SKM-1 (cell line): ENCODE data around the gene ADGRB2.

ENCODE experiments used
- DNase-seq: peaks from one replicate; lab custom pipeline; 2025; ENCODE audit not compliant: unreplicated experiment; lab: John Stamatoyannopoulos, UW

ADGRB2 gene

DNA sequence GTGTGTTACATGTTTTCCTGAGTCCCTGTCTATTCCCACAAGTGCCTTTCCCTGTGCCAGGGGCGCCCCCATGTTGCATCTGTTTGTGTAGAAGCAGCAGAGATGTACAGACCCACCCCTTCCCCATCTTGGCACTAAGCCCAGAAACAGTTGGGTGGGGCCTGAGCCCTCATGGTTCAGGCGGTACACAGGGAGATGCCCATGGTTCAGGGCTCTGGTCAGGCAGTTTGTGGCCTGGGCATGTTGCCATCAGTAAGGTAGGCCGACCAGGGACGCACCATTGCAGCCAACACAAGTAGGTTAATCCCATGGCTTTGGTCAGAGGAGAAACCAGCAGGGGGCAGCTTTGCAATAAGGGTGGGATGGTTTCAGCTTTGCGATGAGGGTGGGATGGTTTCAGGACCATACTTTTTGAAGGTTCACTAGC is 914 bp upstream of the ADGRB2 start:
- no peak for DNase-seq

DNA sequence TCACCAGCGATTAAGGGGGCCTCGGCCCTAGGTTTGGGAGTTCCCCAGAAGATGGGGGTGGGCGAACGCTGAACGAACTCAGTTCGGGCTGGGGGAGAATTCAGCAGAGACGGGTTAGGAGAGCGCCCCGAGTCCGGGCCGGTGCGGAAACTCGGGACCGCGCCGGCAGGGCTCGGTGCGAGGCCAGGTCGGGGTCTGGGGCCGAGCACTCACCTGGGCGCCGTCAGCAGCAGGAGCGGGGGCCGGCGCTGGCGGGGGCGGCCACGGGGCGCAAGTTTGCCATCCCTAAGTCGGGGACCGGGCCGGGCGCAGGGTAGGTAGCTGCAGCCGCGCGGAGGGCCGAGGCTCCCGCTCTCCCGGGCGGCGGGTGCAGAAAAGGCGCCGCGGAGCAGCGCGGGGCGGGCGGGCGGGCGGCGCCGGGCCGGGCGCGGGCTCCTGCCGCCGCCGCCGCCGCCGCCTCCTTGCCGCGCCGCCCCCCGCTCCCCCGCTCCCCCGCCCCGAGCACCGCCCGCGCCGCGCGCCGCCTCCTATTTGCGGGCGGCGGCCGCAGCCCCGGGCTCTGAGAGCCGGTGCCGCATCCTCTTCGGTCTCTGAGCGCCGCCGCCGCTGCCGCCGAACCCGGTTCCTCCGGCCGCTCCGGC is 349 bp downstream of the ADGRB2 start:
- no peak for DNase-seq

DNA sequence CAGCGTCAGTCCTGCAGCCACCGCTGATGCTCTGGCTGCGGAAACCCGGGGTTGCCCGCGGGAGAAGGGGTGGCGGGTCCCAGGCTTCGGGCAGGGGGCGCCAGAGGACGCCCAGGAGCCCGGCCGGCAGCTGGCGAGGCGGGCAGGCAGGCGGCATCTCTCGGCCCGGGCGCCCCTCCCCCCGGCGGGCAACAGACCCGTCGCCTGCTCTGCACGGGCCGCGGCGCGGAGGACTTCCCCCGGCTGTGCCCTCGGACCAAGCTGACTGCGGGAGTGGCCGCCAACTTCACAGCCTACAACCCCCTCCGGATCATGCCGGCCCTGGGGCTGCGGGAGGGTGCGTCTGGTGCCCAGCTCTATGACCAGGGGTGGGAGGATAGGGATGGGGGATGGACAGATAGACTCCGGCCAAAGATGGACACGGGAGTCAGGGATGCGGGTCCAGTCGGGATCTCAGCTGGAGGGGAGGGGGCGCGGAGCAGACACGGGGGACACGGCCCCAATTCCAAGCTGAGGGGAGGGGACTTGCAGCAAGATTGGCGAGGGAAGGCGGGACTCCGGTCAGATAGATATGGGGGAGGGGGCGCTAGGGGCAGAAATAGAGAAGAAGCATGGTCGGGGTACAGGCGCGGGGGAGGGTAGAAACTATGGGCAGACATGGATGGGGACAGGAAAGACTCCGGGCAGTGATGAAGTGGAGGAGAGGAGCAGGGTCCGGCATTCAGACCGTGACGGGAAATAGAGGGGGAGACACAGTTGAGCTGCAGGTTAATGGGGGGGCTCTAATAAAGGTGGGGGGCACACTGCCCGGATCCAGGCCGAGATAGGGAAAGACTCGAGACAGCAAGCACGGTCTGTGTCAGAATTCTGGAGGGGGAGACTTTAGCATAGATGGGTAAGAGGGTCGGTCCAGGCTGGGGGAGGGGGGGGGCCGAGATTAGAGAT is 1.1 kb downstream of the ADGRB2 start:
- peak; percentile 26 for DNase-seq

DNA sequence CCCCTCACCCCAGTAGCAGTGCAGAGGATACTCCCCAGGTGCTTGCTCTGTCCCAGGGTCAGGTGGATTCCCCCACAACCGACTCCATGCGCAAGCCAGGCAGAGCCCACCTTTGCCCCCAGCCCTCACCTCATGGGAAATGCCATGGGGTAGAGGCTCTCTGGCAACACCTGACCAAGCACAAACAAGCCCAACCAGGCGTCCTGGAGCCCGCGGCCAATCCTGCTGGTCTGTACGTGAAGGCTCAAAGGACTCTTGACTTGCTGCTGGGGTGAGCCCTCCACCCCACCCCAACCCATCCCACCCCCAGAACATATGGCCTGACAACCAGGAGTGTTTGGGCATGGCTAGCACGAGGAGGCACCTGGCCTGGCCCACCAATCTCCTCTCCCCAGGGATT is 1.8 kb downstream of the ADGRB2 start:
- no peak for DNase-seq

- no peak for DNase-seq
Observed at GRCh38 chr1:31761883-31762282, 2.3 kb downstream of the ADGRB2 start.

DNA sequence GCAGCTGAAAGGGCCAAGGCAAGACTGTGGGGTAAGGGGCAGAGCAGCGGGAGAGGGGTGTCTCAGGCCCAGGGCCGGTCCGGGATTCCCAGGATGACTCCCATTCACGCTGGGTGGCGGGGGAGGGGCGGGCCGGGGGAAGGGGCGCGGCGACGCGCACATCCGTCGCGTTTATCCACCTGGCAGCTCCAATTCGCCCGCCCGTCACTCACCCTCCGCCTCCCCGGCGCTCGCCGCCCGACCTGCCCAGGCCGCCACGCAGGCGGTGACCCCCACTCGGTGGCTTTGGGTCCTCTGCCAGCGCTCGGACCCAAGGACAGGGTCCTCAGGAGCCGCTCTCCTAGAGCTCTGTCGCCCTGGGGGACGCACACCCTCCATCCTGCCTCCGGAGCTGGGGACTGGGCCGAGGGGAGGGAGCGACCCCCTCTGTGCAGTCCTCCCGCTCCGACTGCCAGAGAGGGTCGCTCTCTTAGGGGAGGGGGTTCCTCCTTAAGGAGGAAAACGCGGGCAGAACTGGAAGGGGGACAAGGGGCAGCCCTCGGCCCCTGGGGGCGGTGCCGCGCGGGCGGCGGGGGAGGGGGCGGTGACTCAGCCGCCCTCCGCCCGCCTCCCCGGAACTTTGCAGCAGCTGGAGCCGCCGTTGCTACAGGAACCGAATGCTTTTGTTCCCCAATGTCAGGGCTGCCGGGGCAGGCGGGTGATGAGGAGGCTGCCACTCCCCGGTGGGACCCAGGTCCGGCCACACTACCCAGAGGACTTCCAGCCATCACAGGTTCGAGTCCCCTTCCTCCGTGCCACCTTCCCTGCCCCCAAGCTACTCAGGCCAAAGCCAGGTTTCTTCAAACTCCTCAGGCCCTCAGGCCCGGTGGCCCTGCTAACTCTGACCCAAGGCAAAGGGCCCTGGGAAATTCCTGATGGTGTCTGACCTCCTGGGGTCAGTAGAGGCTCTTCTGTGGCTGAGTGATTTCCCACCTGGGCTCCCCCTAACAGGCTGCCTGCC is 3.4 kb downstream of the ADGRB2 start:
- peak; percentile 16 for DNase-seq

DNA sequence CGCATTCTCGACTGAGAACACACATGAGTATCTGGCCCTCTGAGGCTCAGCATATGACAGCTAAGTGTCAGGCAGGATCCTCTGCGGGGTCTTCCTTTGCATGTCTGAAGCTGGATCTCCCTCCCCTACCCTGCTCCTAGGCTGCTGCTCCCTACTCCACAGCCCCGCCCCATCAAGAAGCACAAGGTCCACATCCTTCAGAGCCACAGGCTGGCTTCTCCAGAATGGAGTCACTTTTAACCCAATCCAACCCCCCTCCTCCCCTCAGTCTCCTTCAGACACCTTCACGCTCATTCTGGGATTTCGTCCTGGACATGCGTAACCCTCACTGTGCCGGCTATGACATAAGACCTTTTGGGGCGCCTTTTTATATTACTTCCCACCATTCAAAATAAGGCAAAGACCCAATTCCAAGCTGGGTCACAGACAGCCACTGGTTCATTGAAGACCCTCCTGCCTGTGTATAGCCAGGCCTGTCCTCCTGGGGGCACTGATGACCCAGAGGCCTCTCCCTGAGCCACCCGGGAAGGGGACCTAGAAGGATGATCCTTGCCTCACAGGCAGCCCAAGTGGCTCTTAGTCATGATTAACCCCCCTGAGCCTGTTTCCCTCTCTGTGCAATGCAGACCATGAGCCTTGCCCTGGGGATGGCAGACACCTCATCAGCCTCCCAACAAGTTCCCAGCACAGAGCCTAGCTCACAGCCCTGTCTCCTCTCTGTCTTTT is 4.7 kb downstream of the ADGRB2 start:
- no peak for DNase-seq

DNA sequence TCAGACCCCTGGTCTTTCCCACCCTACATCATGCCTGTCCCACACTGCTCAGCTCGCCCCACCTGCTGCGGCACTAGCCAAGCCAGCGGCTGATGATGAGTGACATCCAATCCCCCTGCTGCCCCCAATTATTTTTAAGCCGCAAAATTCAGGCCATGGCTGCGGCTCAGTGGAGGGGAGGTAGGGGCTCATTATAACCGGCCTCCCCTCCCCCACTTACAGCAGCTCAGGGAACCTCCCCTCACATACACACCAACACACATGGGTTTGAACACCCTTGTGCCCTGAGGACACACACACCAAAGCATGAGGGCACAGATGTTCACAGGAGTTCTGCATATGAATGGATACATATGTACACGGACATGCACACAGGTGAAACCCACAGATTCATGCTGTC is 5.3 kb downstream of the ADGRB2 start:
- DNase-seq = no peak

DNA sequence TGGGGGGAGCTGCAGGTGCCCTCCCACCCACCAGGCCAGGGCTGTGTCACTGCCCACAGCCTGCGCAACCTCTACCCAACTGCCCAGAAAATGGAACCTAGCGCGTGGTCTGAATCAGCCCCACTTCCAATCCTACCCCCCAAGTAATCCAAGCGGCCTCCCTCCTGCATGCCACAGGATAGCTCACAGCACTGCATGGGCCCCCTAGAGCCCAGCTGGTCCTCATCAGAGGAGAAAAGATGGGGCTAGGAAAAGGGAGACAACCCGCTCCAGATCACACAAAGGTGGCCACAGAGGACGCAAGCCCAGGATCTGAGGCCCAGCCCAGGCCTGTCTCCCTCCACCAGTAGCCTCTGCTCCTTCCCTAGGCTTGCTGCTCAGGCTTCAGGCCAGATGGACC is 6.2 kb downstream of the ADGRB2 start:
- DNase-seq = no peak

DNA sequence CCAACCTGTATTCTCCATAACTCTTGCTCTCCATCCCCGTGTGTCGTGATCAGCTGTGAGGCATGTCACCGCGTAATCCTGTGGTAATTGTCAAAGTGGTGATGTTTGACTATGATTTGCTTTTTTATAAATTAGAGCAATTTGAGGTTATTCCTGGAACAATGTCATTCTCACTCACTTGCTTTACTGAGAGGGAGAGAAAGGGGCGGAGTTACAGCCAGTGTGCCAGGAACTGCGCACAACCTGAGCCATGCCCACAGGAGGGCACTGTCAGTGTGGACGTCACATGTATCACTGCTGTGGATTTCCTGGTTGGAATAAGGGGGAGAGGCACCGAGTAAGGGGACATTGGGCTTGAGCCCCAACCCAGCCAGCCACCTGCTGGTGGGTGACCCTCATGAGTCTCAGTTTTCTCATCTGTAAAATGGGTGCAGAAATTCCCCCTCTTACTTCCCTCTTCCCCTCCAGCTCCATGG is 6.9 kb downstream of the ADGRB2 start:
- DNase-seq = no peak

- DNase-seq = no peak
Observed at GRCh38 chr1:31756578-31756977, 7.6 kb downstream of the ADGRB2 start.

DNA sequence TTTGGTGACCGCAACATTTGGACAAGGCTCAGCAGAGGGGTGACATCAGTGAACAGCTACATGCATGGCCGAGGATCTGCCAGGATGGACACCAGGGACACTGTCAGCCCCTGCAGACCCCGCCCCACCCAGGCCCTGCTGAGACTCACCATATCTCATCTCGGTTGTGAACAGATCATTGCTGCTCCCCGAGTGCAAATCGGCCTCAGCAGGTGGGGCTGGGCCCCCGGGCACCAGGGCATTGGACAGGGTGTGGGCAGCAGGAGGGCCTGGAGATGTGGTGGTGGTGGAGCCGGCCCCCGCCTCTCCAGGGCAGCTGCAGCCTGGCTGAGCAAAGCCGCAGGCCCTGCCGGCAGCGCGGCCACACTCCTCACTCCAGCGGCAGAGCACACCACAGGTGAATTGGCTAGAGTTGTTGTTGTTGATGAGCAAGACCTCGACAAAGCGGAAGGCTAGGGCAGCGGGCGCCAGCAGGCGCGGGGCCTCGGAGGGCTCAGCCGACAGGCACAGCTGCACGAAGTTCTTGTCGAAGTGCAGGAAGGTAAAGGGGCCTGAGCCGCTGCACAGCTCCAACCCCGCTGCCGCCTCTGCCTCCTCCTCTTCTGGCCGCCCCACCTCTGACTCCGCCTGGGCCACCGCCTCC is 8.2 kb downstream of the ADGRB2 start:
- DNase-seq = no peak

DNA sequence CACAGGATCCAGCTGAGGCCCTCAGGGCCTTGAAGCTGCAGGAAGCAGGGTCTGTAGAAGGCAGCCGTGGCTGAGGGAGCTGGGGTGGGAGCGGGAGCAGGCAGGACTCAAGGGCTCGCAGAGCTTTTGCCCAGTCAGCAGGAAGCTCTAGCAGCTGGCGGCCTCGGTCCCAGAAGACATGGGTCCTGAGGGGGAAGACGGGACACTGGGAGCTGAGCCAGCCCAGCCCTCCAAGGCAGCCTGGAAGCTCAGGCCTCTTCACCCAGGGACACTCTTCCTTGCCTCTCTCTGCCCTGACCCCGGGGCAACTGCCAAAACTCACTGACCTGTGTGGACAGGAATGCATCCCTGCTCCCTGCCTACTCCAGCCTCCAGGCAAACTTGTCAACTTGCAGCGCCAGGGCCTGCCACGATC is 8.9 kb downstream of the ADGRB2 start:
- no peak for DNase-seq

GRCh38 chr1:31754397-31754796 is 9.7 kb downstream of the ADGRB2 start:
- no peak for DNase-seq

GRCh38 chr1:31753707-31754349 is 10.3 kb downstream of the ADGRB2 start:
- no peak for DNase-seq

DNA sequence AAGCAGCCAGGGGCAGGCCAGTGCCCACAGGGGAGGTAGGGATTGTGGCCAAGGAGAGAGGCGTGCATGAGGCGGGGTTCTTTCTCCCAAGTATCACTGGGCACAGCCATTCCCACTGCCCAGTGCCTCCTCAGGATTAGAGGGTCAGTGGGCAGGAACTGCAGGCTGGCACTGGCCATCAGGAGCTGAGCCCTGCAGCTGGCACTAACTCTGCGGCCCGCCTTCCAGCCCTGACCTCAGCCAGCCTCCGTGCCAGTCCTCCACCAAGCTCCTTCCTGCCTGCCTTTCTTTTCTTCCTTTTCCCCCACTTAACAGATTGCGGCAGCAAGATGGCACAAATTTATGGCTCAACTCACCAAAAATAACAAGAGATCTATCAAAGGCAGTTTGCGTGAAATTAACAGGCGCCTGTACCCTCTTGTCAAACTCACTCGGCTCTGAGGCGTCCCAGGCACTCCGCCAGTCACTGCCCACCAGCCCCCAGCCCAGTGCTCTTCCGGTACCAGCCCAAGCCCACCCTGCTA is 11.1 kb downstream of the ADGRB2 start:
- DNase-seq = no peak

DNA sequence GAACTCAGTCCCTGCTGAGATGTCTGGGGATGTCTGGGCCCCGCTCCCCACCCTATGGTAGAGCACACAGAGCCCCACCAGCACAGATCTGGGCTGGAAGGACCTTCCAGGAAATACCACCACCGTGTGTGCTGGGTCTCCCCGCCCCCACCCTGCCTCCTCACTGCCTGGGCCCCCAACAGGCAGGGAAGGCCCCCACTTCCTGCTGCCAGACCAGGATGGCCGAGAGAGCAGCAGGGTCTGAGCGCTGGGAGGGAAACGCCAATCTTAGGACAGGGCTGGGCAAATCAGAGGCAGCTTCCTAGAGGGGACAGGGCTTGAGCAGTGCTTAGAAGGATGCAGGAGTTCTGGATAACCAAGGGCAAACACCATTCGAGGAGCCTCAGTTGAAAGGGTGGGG is 11.9 kb downstream of the ADGRB2 start:
- no peak for DNase-seq

DNA sequence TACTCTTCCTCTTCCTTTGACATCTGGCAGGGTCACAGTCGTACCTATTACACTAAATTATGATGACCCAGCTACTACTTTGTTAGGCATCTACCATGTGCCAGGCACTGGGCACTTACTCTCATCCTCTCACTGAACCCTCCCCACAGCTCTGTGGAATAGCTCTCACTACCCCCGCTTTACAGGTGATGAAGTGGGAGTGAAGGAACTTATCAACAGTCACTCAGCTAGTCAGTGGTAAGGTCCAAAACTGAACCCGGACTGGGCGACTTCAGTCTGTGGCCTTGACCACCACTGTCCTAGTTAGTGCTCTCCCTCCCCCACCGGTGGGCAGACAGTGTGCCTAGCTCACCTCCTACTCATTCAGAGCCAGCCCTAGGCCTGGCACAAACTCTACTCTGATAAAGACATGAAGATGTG is 12.3 kb downstream of the ADGRB2 start:
- no peak for DNase-seq

DNA sequence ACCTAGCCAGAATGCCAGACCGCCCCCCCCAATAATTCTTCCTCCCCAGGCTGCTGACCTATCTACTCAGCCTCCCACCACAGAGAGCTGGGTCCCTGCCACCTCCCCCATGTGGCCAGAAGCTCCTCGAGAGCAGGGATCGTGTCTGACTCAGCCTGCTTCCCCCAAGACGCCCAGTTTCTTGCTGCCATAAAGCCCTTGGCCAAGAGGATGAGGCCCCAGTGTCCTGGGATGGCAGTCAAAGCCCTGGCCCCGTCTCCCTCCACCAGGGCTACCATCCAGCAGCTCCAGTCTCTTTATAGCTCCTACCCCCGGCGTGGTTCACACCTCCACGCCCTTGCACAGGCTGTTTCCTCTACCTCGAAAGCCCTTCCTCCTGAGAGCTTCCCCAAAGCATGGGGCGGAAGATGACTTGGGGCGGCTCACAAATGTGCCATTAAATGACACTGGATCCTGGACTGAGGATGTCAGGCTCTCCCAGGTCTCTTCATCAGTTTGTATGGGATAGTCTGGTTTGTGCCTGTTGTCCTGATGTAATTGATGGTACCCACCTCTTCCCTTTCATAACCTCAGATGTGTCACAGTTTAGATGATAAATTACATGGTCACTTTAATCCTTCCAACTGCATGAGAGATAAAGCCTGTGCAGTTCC is 13.2 kb downstream of the ADGRB2 start:
- DNase-seq = peak; percentile 13
